ENCODE data around the gene RITA1.

DNA sequence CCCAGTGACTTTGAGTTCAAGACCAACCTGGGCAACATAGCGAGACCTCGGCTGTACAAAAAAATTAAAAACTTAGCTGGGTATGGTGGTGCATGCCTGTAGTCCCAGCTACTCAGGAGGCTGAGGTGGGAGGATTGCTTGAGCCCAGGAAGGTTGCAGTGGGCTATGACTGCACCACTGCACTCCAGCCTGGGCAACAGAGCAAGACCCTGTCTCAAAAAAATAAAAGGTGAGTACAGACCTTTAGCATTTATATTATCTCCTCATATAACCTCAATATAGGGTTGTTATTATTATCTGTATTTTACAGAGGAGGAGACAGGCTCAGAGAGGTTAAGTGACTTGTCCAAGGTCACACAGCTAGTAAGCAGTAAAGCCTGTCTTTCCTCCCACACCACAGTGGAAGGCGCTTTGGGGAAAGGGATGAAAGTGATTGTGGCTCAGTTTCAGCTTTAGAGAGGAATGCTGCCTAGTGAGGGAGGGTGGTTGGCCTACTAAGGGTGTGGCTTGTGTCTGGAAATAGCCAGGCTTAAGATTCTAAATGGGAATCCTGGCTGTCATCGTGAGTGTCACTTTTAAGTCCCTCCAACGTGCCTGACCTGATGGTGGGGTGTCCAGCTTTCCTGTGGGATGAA lies 43.0 kb downstream of the RITA1 start:
- TF ChIP-seq, protein P1, sequence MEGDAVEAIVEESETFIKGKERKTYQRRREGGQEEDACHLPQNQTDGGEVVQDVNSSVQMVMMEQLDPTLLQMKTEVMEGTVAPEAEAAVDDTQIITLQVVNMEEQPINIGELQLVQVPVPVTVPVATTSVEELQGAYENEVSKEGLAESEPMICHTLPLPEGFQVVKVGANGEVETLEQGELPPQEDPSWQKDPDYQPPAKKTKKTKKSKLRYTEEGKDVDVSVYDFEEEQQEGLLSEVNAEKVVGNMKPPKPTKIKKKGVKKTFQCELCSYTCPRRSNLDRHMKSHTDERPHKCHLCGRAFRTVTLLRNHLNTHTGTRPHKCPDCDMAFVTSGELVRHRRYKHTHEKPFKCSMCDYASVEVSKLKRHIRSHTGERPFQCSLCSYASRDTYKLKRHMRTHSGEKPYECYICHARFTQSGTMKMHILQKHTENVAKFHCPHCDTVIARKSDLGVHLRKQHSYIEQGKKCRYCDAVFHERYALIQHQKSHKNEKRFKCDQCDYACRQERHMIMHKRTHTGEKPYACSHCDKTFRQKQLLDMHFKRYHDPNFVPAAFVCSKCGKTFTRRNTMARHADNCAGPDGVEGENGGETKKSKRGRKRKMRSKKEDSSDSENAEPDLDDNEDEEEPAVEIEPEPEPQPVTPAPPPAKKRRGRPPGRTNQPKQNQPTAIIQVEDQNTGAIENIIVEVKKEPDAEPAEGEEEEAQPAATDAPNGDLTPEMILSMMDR (IDR thresholded peaks at IDR 0.05), result no peak
- no peak for TF ChIP-seq EZH2 (IDR thresholded peaks at IDR 0.05; ENCODE audit: borderline replicate concordance, insufficient read depth, low read depth, low read length, poor library complexity, severe bottlenecking)
